H1 (cell line): ENCODE measurements around the gene VMP1. TPM values are rescaled to one million over a fixed set of nuclear protein-coding genes. Genes with fewer than 3 reads are reported as not detected.

ENCODE experiments used
- CTCF ChIA-PET: fragments of 300-600 bp; sonication (Branson Sonifier 250); formaldehyde crosslinking; loops from one replicate; lab custom pipeline; 2021; ENCODE audit not compliant: partially characterized antibody; lab: Charles Lee
- POLR2A ChIA-PET: fragments of 300-600 bp; sonication (Branson Sonifier 250); formaldehyde crosslinking; loops from one replicate; lab custom pipeline; 2021; ENCODE audit warnings: inconsistent platforms; ENCODE audit not compliant: partially characterized antibody; lab: Charles Lee
- DNase-seq, 2 experiments: peaks; one replicate each; pipeline versions ENCODE4 v3.0.0 to v3.0.0-alpha.2; 2010 to 2022; ENCODE audit warnings: low spot score in 2 of 2, low read depth in 1 of 2, mixed read lengths in 1 of 2
- FAIRE-seq: peaks from 2 replicates; lab custom pipeline; 2011; peaks lifted over from hg19 to GRCh38; lab: Jason Lieb, UNC
- H2AFZ ChIP-seq: 2 replicates; pipeline ENCODE4 v1.8.1; 2012; ENCODE audit warnings: low read length, inconsistent platforms
- H2AK5ac ChIP-seq: 2 replicates; pipeline ENCODE4 v1.6.1; 2013; ENCODE audit warnings: low read depth, low read length
- H2BK120ac ChIP-seq: replicated peaks from 2 replicates; pipeline ENCODE3; 2013; ENCODE audit warnings: low read depth, low read length, inconsistent platforms
- H2BK12ac ChIP-seq: 2 replicates; pipeline ENCODE4 v1.6.1; 2013; ENCODE audit warnings: low read depth, low read length
- H2BK15ac ChIP-seq: 2 replicates; pipeline ENCODE4 v1.6.1; 2013; ENCODE audit warnings: low read length
- H2BK20ac ChIP-seq: 2 replicates; pipeline ENCODE4 v1.6.1; 2013; ENCODE audit warnings: low read length
- H2BK5ac ChIP-seq: 2 replicates; pipeline ENCODE4 v1.6.1; 2013; ENCODE audit warnings: low read depth, low read length
- H3K14ac ChIP-seq: 2 replicates; pipeline ENCODE4 v1.6.1; 2013; ENCODE audit warnings: inconsistent platforms; ENCODE audit not compliant: insufficient read length
- H3K18ac ChIP-seq: 2 replicates; pipeline ENCODE4 v1.6.1; 2013; ENCODE audit warnings: low read length; ENCODE audit errors: extremely low read depth
- H3K23ac ChIP-seq: 2 replicates; pipeline ENCODE4 v1.6.1; 2013; ENCODE audit warnings: inconsistent platforms; ENCODE audit not compliant: insufficient read length
- H3K23me2 ChIP-seq: 2 replicates; pipeline ENCODE4 v1.6.1; 2013; ENCODE audit warnings: low read depth, low read length
- H3K27ac ChIP-seq: 2 replicates; pipeline ENCODE4 v1.6.1; 2011; ENCODE audit warnings: low read depth, low read length, inconsistent platforms
- H3K27me3 ChIP-seq, 4 experiments: replicated peaks in 1 of 4; 1 replicate in 1 of 4; 2 replicates in 3 of 4; pipeline versions ENCODE4 v1.6.1 to v1.8.1; 2011 to 2013; ENCODE audit warnings: low read length in 3 of 4, mild to moderate bottlenecking in 3 of 4, inconsistent platforms in 2 of 4, mixed read lengths in 2 of 4, moderate library complexity in 1 of 4; ENCODE audit not compliant: control insufficient read depth in 3 of 4, insufficient read depth in 3 of 4; ENCODE audit errors: extremely low read depth in 1 of 4
- H3K36me3 ChIP-seq, 4 experiments: 2 replicates each; pipeline versions ENCODE4 v1.6.1 to v1.8.1; 2011 to 2013; ENCODE audit warnings: mild to moderate bottlenecking in 4 of 4, low read length in 3 of 4, moderate library complexity in 2 of 4, control low read depth in 1 of 4, inconsistent platforms in 1 of 4; ENCODE audit not compliant: insufficient read depth in 4 of 4, control insufficient read depth in 2 of 4
- H3K4ac ChIP-seq: replicated peaks from 2 replicates; pipeline ENCODE3; 2013; ENCODE audit warnings: low read length, low read depth, mixed read lengths, inconsistent platforms; ENCODE audit not compliant: insufficient read length
- H3K4me1 ChIP-seq, 4 experiments: replicated peaks in 1 of 4; 1 replicate in 1 of 4; 2 replicates in 3 of 4; pipeline versions ENCODE4 v1.6.1 to v1.8.1; 2011 to 2013; ENCODE audit warnings: low read length in 3 of 4, inconsistent platforms in 2 of 4, mixed read lengths in 1 of 4; ENCODE audit not compliant: insufficient read depth in 4 of 4, control insufficient read depth in 3 of 4
- H3K4me2 ChIP-seq, 2 experiments: 2 replicates each; pipeline versions ENCODE4 v1.6.1 to v1.8.1; 2011 to 2013; ENCODE audit warnings: low read depth in 2 of 2, low read length in 2 of 2, control low read depth in 1 of 2, inconsistent platforms in 1 of 2, mild to moderate bottlenecking in 1 of 2; ENCODE audit not compliant: insufficient read depth in 1 of 2
- H3K4me3 ChIP-seq, 4 experiments: fragments of 200-600, 300-600 bp in 1 of 4; sonication (generic), shearing (Covaris generic), sonication (Bioruptor Twin) in 1 of 4; 2 replicates each; pipeline versions ENCODE4 v1.5.1 to v1.8.1; 2011 to 2016; ENCODE audit warnings: low read length in 4 of 4, low read depth in 3 of 4, control low read depth in 2 of 4, inconsistent platforms in 2 of 4, mild to moderate bottlenecking in 2 of 4, mixed read lengths in 1 of 4, moderate library complexity in 1 of 4; ENCODE audit not compliant: insufficient read depth in 2 of 4; ENCODE audit errors: extremely low read depth in 1 of 4
- H3K56ac ChIP-seq: replicated peaks from 2 replicates; pipeline ENCODE3; 2013; ENCODE audit warnings: low read depth, mild to moderate bottlenecking, mixed read lengths, low read length, inconsistent platforms; ENCODE audit not compliant: insufficient read length
- H3K79me1 ChIP-seq: 2 replicates; pipeline ENCODE4 v1.6.1; 2013; ENCODE audit warnings: low read depth, low read length, control low read depth
- H3K79me2 ChIP-seq, 2 experiments: 2 replicates each; pipeline versions ENCODE4 v1.6.1 to v1.8.1; 2012 to 2013; ENCODE audit warnings: low read length in 2 of 2, mild to moderate bottlenecking in 2 of 2, inconsistent platforms in 1 of 2; ENCODE audit not compliant: insufficient read depth in 2 of 2, control insufficient read depth in 1 of 2
- H3K9ac ChIP-seq, 4 experiments: replicated peaks in 1 of 4; 1 replicate in 1 of 4; 2 replicates in 3 of 4; pipeline versions ENCODE4 v1.6.1 to v1.8.1; 2011 to 2013; ENCODE audit warnings: low read depth in 3 of 4, low read length in 3 of 4, control low read depth in 2 of 4, mild to moderate bottlenecking in 2 of 4, moderate library complexity in 2 of 4, inconsistent platforms in 1 of 4; ENCODE audit errors: extremely low read depth in 1 of 4
- H3K9me3 ChIP-seq, 2 experiments: 2 replicates each; pipeline versions ENCODE4 v1.6.1 to v1.8.1; 2012 to 2013; ENCODE audit warnings: mild to moderate bottlenecking in 2 of 2, moderate library complexity in 2 of 2, control low read depth in 1 of 2, inconsistent platforms in 1 of 2, low read depth in 1 of 2, low read length in 1 of 2, mixed read lengths in 1 of 2; ENCODE audit not compliant: insufficient read depth in 2 of 2
- H4K20me1 ChIP-seq, 2 experiments: replicated peaks in 1 of 2; 2 replicates each; pipeline versions ENCODE3 to v1.8.1; 2011 to 2013; ENCODE audit warnings: inconsistent platforms in 2 of 2, low read length in 2 of 2, mild to moderate bottlenecking in 1 of 2; ENCODE audit not compliant: insufficient read depth in 2 of 2, control insufficient read depth in 1 of 2
- H4K5ac ChIP-seq: 2 replicates; pipeline ENCODE4 v1.6.1; 2013; ENCODE audit warnings: low read length, low read depth, mixed read lengths, inconsistent platforms; ENCODE audit not compliant: insufficient read length
- H4K8ac ChIP-seq: 2 replicates; pipeline ENCODE4 v1.8.0; 2013; ENCODE audit warnings: mild to moderate bottlenecking, moderate library complexity, low read length, inconsistent platforms; ENCODE audit not compliant: insufficient read depth; ENCODE audit errors: extremely low read depth
- H4K91ac ChIP-seq: replicated peaks from 2 replicates; pipeline ENCODE3; 2013; ENCODE audit warnings: low read length, mixed read lengths, inconsistent platforms; ENCODE audit not compliant: insufficient read length
- BACH1 ChIP-seq: IDR thresholded peaks from 2 replicates; pipeline ENCODE4 v1.6.1; 2012; ENCODE audit warnings: low read length, improper control_type of control experiment
- BCL11A ChIP-seq, 2 experiments: IDR thresholded peaks; one replicate each; pipeline ENCODE4 v1.6.1; 2011; ENCODE audit warnings: low read depth in 2 of 2, low read length in 2 of 2, mild to moderate bottlenecking in 2 of 2
- CHD1 ChIP-seq: IDR thresholded peaks from 2 replicates; pipeline ENCODE4 v1.6.1; 2012; ENCODE audit warnings: low read depth, low read length, improper control_type of control experiment
- EGR1 ChIP-seq: IDR thresholded peaks from 2 replicates; pipeline ENCODE4 v1.6.1; 2011; ENCODE audit warnings: low read depth, low read length, borderline replicate concordance
- MAFK ChIP-seq: IDR thresholded peaks from 2 replicates; pipeline ENCODE4 v1.6.1; 2012; ENCODE audit warnings: low read depth, mild to moderate bottlenecking, improper control_type of control experiment, low read length
- MAX ChIP-seq: IDR thresholded peaks from 2 replicates; pipeline ENCODE4 v1.6.1; 2012; ENCODE audit warnings: inconsistent platforms
- POLR2AphosphoS5 ChIP-seq: IDR thresholded peaks from 2 replicates; pipeline ENCODE4 v1.6.1; 2011; ENCODE audit warnings: low read depth, low read length
- SIX5 ChIP-seq: IDR thresholded peaks from 2 replicates; pipeline ENCODE4 v1.6.1; 2011; ENCODE audit warnings: mild to moderate bottlenecking, low read depth, low read length
- SRF ChIP-seq: IDR thresholded peaks from 2 replicates; pipeline ENCODE4 v1.6.1; 2011; ENCODE audit warnings: mild to moderate bottlenecking, low read depth, low read length, moderate library complexity
- SUZ12 ChIP-seq: fragments of 200-600 bp; sonication (generic); IDR thresholded peaks from 2 replicates; pipeline ENCODE4 v1.6.1; 2012; ENCODE audit warnings: mild to moderate bottlenecking, inconsistent platforms, low read length, moderate library complexity, mixed read lengths
- TBP ChIP-seq: IDR thresholded peaks from 2 replicates; pipeline ENCODE4 v1.6.1; 2011; ENCODE audit warnings: low read depth, low read length, improper control_type of control experiment
- ZNF274 ChIP-seq: IDR thresholded peaks from 2 replicates; pipeline ENCODE4 v1.7.0; 2012; ENCODE audit warnings: low read length, borderline replicate concordance; ENCODE audit errors: extremely low read depth
- WGBS, 2 experiments: shearing (Covaris generic) in 1 of 2; methylation state at CpG; one replicate each; pipeline versions ENCODE4 v1.1.6 to v1.1.7; 2013 to 2015; ENCODE audit warnings: low lambda C conversion rate in 2 of 2, mixed read lengths in 2 of 2, inconsistent platforms in 1 of 2, low coverage in 1 of 2, missing lambda C conversion rate in 1 of 2; ENCODE audit not compliant: insufficient replicate concordance in 2 of 2, insufficient coverage in 1 of 2, insufficient read length in 1 of 2; ENCODE audit errors: extremely low coverage in 1 of 2, missing lambda C conversion rate in 1 of 2; 5-methylcytosine and 5-hydroxymethylcytosine counted together
- polyA plus RNA-seq, 7 experiments: library from polyadenylated mRNA; depleted of rRNA in 3 of 7; stranded (reverse) in 5 of 7; unstranded in 2 of 7; fragments of >200 nt in 5 of 7; fragments of 200-250 nt in 2 of 7; gene quantifications; 1 replicate in 5 of 7; 2 replicates in 1 of 7; 4 replicates in 1 of 7; pipeline versions ENCODE4 v1.2.1 to v1.2.3, GENCODE V29; 2011 to 2013; ENCODE audit warnings: missing spikeins in 2 of 7, mixed read lengths in 2 of 7
- total RNA-seq: library from RNA; stranded (reverse); fragmentation: NEBNext Ultra II Directional; extraction: Animal tissue kit (Norgen Biotek cat#: 25700); gene quantifications from 2 replicates; pipeline ENCODE4 v1.2.1, GENCODE V29; 2021

The VMP1 gene
- total and polyA plus RNA-seq, 2 of the 8 experiments (the other 6 are each of a cell fraction or from before 2014, with no cell fraction given): 45.0 to 92.7 TPM

GRCh38 chr17:59838052-59838916, 130.8 kb downstream of the VMP1 start:
- Histone ChIP-seq H3K4me1 (peaks cover 0 to 4% (median 0%) of the 10 kb centered on the region in 4 experiments; a peak in 4 of 7 replicates), H3K4me2 (peak overlapping the region; percentile 74 to 92), H4K91ac (peak overlapping the region; percentile 66), H2BK15ac (peak overlapping the region; percentile 66; the same call in 1 of the 2 replicates), H3K27me3 (no peaks in the 10 kb centered on the region), H3K56ac (peak overlapping the region; percentile 94), H3K9ac (peak overlapping the region; percentile 95 to 100 (median 98)), H3K18ac (peak overlapping the region; percentile 89; the same call in 1 of the 2 replicates), H4K20me1 (no peaks in the 10 kb centered on the region), H4K8ac (peak overlapping the region; percentile 87; the same call in 1 of the 2 replicates), H3K4me3 (peak overlapping the region; percentile 87 to 98 (median 90)), H4K5ac (peak overlapping the region; percentile 97), H3K14ac (no peak overlapping the region), H3K27ac (peak overlapping the region; percentile 96), H2AFZ (no peak overlapping the region), H3K9me3 (no peaks in the 10 kb centered on the region), H3K36me3 (peaks cover 0 to 27% (median 12%) of the 10 kb centered on the region in 4 experiments; a peak in 5 of 8 replicates), H3K4ac (peak overlapping the region; percentile 17), H2BK120ac (peak overlapping the region; percentile 61), H2BK20ac (no peak overlapping the region), H3K23ac (no peak overlapping the region), H3K79me2 (peaks cover 3 to 33% of the 10 kb centered on the region in 2 experiments; a peak in 3 of 4 replicates), H3K79me1 (no peaks in the 10 kb centered on the region), H2AK5ac (peak overlapping the region; percentile 41; the same call in 1 of the 2 replicates), H2BK12ac (peak overlapping the region; percentile 65; the same call in 1 of the 2 replicates), H3K23me2 (peaks cover 4% of the 10 kb centered on the region; the same call in 1 of the 2 replicates), H2BK5ac (peak overlapping the region; percentile 90)
- DNase-seq (no peak), FAIRE-seq (no peak)
- 3% methylated on average over 8 of the region's 8 CpGs; no CpG with 5 or more reads in 1 of the 2 experiments for WGBS, 2 experiments
- CTCF ChIA-PET: interaction anchor here (1.1 to 6.3 kb wide), 3 partner anchors 12 to 85 kb away, joined by 3 to 32 read pairs (median 3); no protein-coding TSS in a partner anchor
- POLR2A ChIA-PET: interaction anchor here (0.6 to 11.2 kb wide), 28 partner anchors 9 to 219 kb away, joined by 3 to 137 read pairs (median 5); partner anchors contain the start of genes CLTC, PTRH2, RPS6KB1 and TUBD1
- TF ChIP-seq EGR1 (no peak), MAFK (no peak), MAX (no peak), CHD1 (peak; percentile 95), BACH1 (no peak), BCL11A (IDR thresholded peaks at IDR 0.05; ENCODE audit: low read depth in 2 of 2, low read length in 2 of 2) (no peak), SRF (no peak), TBP (no peak), ZNF274 (no peak), POLR2AphosphoS5 (peak; percentile 71), SIX5 (no peak), SUZ12 (no peak)
